GM23248 (cell line): ENCODE data around the gene SDF2L1.

Experiments
- EZH2 ChIP-seq: fragments of 200-600 bp; sonication (generic); IDR thresholded peaks from 2 replicates; pipeline ENCODE4 v1.6.1; 2018; ENCODE audit warnings: antibody characterized with exemption, mild to moderate bottlenecking; ENCODE audit not compliant: insufficient read depth, poor library complexity, severe bottlenecking
- EZH2phosphoT487 ChIP-seq: fragments of 200-600 bp; sonication (generic); IDR thresholded peaks from 2 replicates; pipeline ENCODE4 v1.6.1; 2018; ENCODE audit warnings: antibody characterized with exemption, moderate library complexity, mild to moderate bottlenecking, low read depth; ENCODE audit not compliant: insufficient read depth

GRCh38 chr22:21669026-21669425, 26.9 kb downstream of the SDF2L1 start:
- no peak for TF ChIP-seq EZH2phosphoT487
- no peak for TF ChIP-seq EZH2
